Activated CD4-positive, alpha-beta memory T cell treated with anti-CD3 and anti-CD28 coated beads, Interleukin-2, amount 10 ng/mL, durations not matched to agents 7 days and 5 days (primary cell): Measurements from ENCODE around the gene SND1. TPM values are rescaled to one million over a fixed set of nuclear protein-coding genes. Genes with fewer than 3 reads are reported as not detected.
"Not testable (repeated sequence)": the region's sequence is repeated elsewhere in the genome, so short reads cannot be mapped to it uniquely, and the experiment has no call there.

Experiments
- CTCF ChIA-PET: fragments of 350-600 bp; sonication (Branson Sonifier 250); formaldehyde crosslinking; loops from one replicate; lab custom pipeline; 2021; ENCODE audit warnings: antibody characterized with exemption, inconsistent platforms; lab: Charles Lee
- POLR2A ChIA-PET: fragments of 350-600 bp; sonication (Branson Sonifier 250); formaldehyde crosslinking; loops from one replicate; lab custom pipeline; 2021; ENCODE audit warnings: antibody characterized with exemption; lab: Charles Lee
- DNase-seq: peaks from one replicate; pipeline ENCODE4 v3.0.0-alpha.2; 2020
- H3K27ac Mint-ChIP-seq: one replicate; pipeline ENCODE4 v1.8.0; 2021; ENCODE audit warnings: mild to moderate bottlenecking, mixed read lengths
- H3K27me3 Mint-ChIP-seq: one replicate; pipeline ENCODE4 v1.8.0; 2021; ENCODE audit warnings: mixed read lengths
- H3K36me3 Mint-ChIP-seq: one replicate; pipeline ENCODE4 v1.8.0; 2021; ENCODE audit warnings: low read depth, mixed read lengths
- H3K4me1 Mint-ChIP-seq: one replicate; pipeline ENCODE4 v1.8.0; 2021; ENCODE audit warnings: mixed read lengths
- H3K4me3 Mint-ChIP-seq: one replicate; pipeline ENCODE4 v1.8.0; 2021; ENCODE audit warnings: mild to moderate bottlenecking, mixed read lengths
- H3K9me3 Mint-ChIP-seq: one replicate; pipeline ENCODE4 v1.8.0; 2021; ENCODE audit warnings: mixed read lengths
- total RNA-seq, 2 experiments: library from RNA; stranded (reverse); gene quantifications; one replicate each; pipeline ENCODE4 v1.2.3, GENCODE V29; 2021

SND1 gene
- total RNA-seq, 2 experiments from 2014 or later = 171 to 175 TPM

GRCh38 chr7:127831318-127832219, 179.6 kb downstream of the SND1 start:
- Mint-ChIP-seq H3K27ac (no peak overlapping the region), H3K4me1 (no peaks in the 10 kb centered on the region), H3K27me3 (no peaks in the 10 kb centered on the region), H3K9me3 (peaks cover 3% of the 10 kb centered on the region), H3K36me3 (peaks cover 39% of the 10 kb centered on the region), H3K4me3 (no peak overlapping the region)
- ChIA-PET POLR2A (no interaction called here), CTCF (no interaction called here)
- DNase-seq = no peak

- no peak overlapping the region for H3K4me3 Mint-ChIP-seq
- CTCF ChIA-PET = no interaction called here
- DNase-seq = no peak
- POLR2A ChIA-PET = no interaction called here
- no peaks in the 10 kb centered on the region for H3K4me1 Mint-ChIP-seq
- H3K27me3 Mint-ChIP-seq = no peaks in the 10 kb centered on the region
- peaks cover 47% of the 10 kb centered on the region for H3K36me3 Mint-ChIP-seq
- peaks cover 3% of the 10 kb centered on the region for H3K9me3 Mint-ChIP-seq
- no peak overlapping the region for H3K27ac Mint-ChIP-seq
Observed at GRCh38 chr7:127832592-127832991, 180.6 kb downstream of the SND1 start.

GRCh38 chr7:127833641-127834040, 181.6 kb downstream of the SND1 start:
- H3K9me3 Mint-ChIP-seq = peaks cover 10% of the 10 kb centered on the region
- DNase-seq = no peak
- H3K4me1 Mint-ChIP-seq = no peaks in the 10 kb centered on the region
- H3K27ac Mint-ChIP-seq = no peak overlapping the region
- ChIA-PET POLR2A (no interaction called here), CTCF (no interaction called here)
- H3K27me3 Mint-ChIP-seq = no peaks in the 10 kb centered on the region
- H3K36me3 Mint-ChIP-seq = peaks cover 54% of the 10 kb centered on the region
- no peak overlapping the region for H3K4me3 Mint-ChIP-seq

GRCh38 chr7:127835679-127836078, 183.7 kb downstream of the SND1 start:
- no peaks in the 10 kb centered on the region for H3K27me3 Mint-ChIP-seq
- DNase-seq = no peak
- H3K9me3 Mint-ChIP-seq = peaks cover 11% of the 10 kb centered on the region
- ChIA-PET POLR2A (no interaction called here), CTCF (no interaction called here)
- no peak overlapping the region for H3K27ac Mint-ChIP-seq
- H3K36me3 Mint-ChIP-seq = peaks cover 53% of the 10 kb centered on the region
- H3K4me1 Mint-ChIP-seq = no peaks in the 10 kb centered on the region
- H3K4me3 Mint-ChIP-seq = no peak overlapping the region

- CTCF ChIA-PET, H3K27ac Mint-ChIP-seq, H3K27me3 Mint-ChIP-seq, H3K4me3 Mint-ChIP-seq, DNase-seq, POLR2A ChIA-PET, H3K4me1 Mint-ChIP-seq: not testable (repeated sequence)
- Mint-ChIP-seq H3K9me3 (peaks cover 11% of the 10 kb centered on the region), H3K36me3 (peaks cover 38% of the 10 kb centered on the region)
Observed at GRCh38 chr7:127837816-127838410, 185.9 kb downstream of the SND1 start.

- peaks cover 11% of the 10 kb centered on the region for H3K9me3 Mint-ChIP-seq
- POLR2A ChIA-PET = no interaction called here
- no peak overlapping the region for H3K27ac Mint-ChIP-seq
- H3K36me3 Mint-ChIP-seq = peaks cover 35% of the 10 kb centered on the region
- no peaks in the 10 kb centered on the region for H3K4me1 Mint-ChIP-seq
- DNase-seq = no peak
- no peaks in the 10 kb centered on the region for H3K27me3 Mint-ChIP-seq
- CTCF ChIA-PET = no interaction called here
- H3K4me3 Mint-ChIP-seq = no peak overlapping the region
Observed at GRCh38 chr7:127838816-127839415, 186.9 kb downstream of the SND1 start.

- DNase-seq = no peak
- H3K27me3 Mint-ChIP-seq = no peaks in the 10 kb centered on the region
- ChIA-PET POLR2A (interaction anchor here (0.6 to 1.2 kb wide), 2 partner anchors 15 to 17 kb away, joined by 3 to 4 read pairs; no protein-coding TSS in a partner anchor), CTCF (no interaction called here)
- peaks cover 39% of the 10 kb centered on the region for H3K36me3 Mint-ChIP-seq
- H3K4me1 Mint-ChIP-seq = no peaks in the 10 kb centered on the region
- H3K27ac Mint-ChIP-seq = no peak overlapping the region
- peaks cover 11% of the 10 kb centered on the region for H3K9me3 Mint-ChIP-seq
- no peak overlapping the region for H3K4me3 Mint-ChIP-seq
Observed at GRCh38 chr7:127840226-127840951, 188.4 kb downstream of the SND1 start.

GRCh38 chr7:127844165-127844564, 192.2 kb downstream of the SND1 start:
- Mint-ChIP-seq H3K9me3 (no peaks in the 10 kb centered on the region), H3K36me3 (peaks cover 28% of the 10 kb centered on the region)
- POLR2A ChIA-PET = interaction anchor here (1.4 kb wide), 1 partner anchor 452 kb away, joined by 3 read pairs; the partner anchor contains the start of gene ZNF800

GRCh38 chr7:127844707-127845331, 192.8 kb downstream of the SND1 start:
- peaks cover 33% of the 10 kb centered on the region for H3K36me3 Mint-ChIP-seq
- H3K4me3 Mint-ChIP-seq = no peak overlapping the region
- no peaks in the 10 kb centered on the region for H3K27me3 Mint-ChIP-seq
- no peak for DNase-seq
- ChIA-PET POLR2A (no interaction called here), CTCF (no interaction called here)
- H3K27ac Mint-ChIP-seq = no peak overlapping the region
- no peaks in the 10 kb centered on the region for H3K9me3 Mint-ChIP-seq
- peaks cover 15% of the 10 kb centered on the region for H3K4me1 Mint-ChIP-seq

More at GRCh38 chr7:127844165-127844564, 192.2 kb downstream of the SND1 start:
- peaks cover 8% of the 10 kb centered on the region for H3K4me1 Mint-ChIP-seq
- no peak overlapping the region for H3K4me3 Mint-ChIP-seq
- DNase-seq = no peak
- H3K27ac Mint-ChIP-seq = no peak overlapping the region
- CTCF ChIA-PET = no interaction called here
- H3K27me3 Mint-ChIP-seq = no peaks in the 10 kb centered on the region

- H3K4me3 Mint-ChIP-seq = no peak overlapping the region
- peaks cover 23% of the 10 kb centered on the region for H3K4me1 Mint-ChIP-seq
- H3K36me3 Mint-ChIP-seq = peaks cover 35% of the 10 kb centered on the region
- DNase-seq = no peak
- no peaks in the 10 kb centered on the region for H3K9me3 Mint-ChIP-seq
- ChIA-PET CTCF (no interaction called here), POLR2A (no interaction called here)
- H3K27ac Mint-ChIP-seq = no peak overlapping the region
- H3K27me3 Mint-ChIP-seq = no peaks in the 10 kb centered on the region
Observed at GRCh38 chr7:127845522-127846214, 193.7 kb downstream of the SND1 start.

- POLR2A ChIA-PET = no interaction called here
- Mint-ChIP-seq H3K27ac (no peak overlapping the region), H3K9me3 (no peaks in the 10 kb centered on the region), H3K27me3 (no peaks in the 10 kb centered on the region), H3K4me1 (peaks cover 25% of the 10 kb centered on the region), H3K4me3 (no peak overlapping the region), H3K36me3 (peaks cover 40% of the 10 kb centered on the region)
- CTCF ChIA-PET = no interaction called here
- no peak for DNase-seq
Observed at GRCh38 chr7:127847641-127848040, 195.6 kb downstream of the SND1 start.

- Mint-ChIP-seq H3K9me3 (no peaks in the 10 kb centered on the region), H3K4me1 (peaks cover 25% of the 10 kb centered on the region), H3K27me3 (no peaks in the 10 kb centered on the region), H3K27ac (no peak overlapping the region), H3K36me3 (peaks cover 41% of the 10 kb centered on the region), H3K4me3 (no peak overlapping the region)
- CTCF ChIA-PET = no interaction called here
- DNase-seq = no peak
- POLR2A ChIA-PET = no interaction called here
Observed at GRCh38 chr7:127848241-127848640, 196.2 kb downstream of the SND1 start.
